ENCODE measurements around the gene XIST.

XIST gene

GRCh38 chrX:73831500-73831899 lies 21.0 kb downstream of the XIST start:
- no peak for TF ChIP-seq CTCF (IDR thresholded peaks at IDR 0.05; ENCODE audit: low read depth, low read length, missing control alignments)
- in situ Hi-C loops (cut with HindIII; ENCODE audit: low sequenced_read_pairs): no loop called here
- no peak for DNase-seq (ENCODE audit: low read depth)
- H3K4me3 ChIP-seq (ENCODE audit: low read depth, low read length): no peak overlapping the region

GRCh38 chrX:73830489-73831414 lies 21.8 kb downstream of the XIST start:
- no peak overlapping the region for H3K4me3 ChIP-seq (ENCODE audit: low read depth, low read length)
- no peak for DNase-seq (ENCODE audit: low read depth)
- in situ Hi-C loops (cut with HindIII; ENCODE audit: low sequenced_read_pairs): no loop called here
- TF ChIP-seq CTCF (IDR thresholded peaks at IDR 0.05; ENCODE audit: low read depth, low read length, missing control alignments): no peak

- TF ChIP-seq CTCF (IDR thresholded peaks at IDR 0.05; ENCODE audit: low read depth, low read length, missing control alignments): no peak
- in situ Hi-C loops (cut with HindIII; ENCODE audit: low sequenced_read_pairs): no loop called here
- no peak for DNase-seq (ENCODE audit: low read depth)
- H3K4me3 ChIP-seq (ENCODE audit: low read depth, low read length): no peak overlapping the region
These were observed 22.5 kb downstream of the XIST start for GRCh38 chrX:73829890-73830466.

GRCh38 chrX:73828080-73828720 lies 24.3 kb downstream of the XIST start:
- in situ Hi-C loops (cut with HindIII; ENCODE audit: low sequenced_read_pairs): no loop called here
- no peak overlapping the region for H3K4me3 ChIP-seq (ENCODE audit: low read depth, low read length)
- no peak for TF ChIP-seq CTCF (IDR thresholded peaks at IDR 0.05; ENCODE audit: low read depth, low read length, missing control alignments)
- no peak for DNase-seq (ENCODE audit: low read depth)

- in situ Hi-C loops (cut with HindIII; ENCODE audit: low sequenced_read_pairs): no loop called here
- no peak for TF ChIP-seq CTCF (IDR thresholded peaks at IDR 0.05; ENCODE audit: low read depth, low read length, missing control alignments)
- no peak overlapping the region for H3K4me3 ChIP-seq (ENCODE audit: low read depth, low read length)
- DNase-seq (ENCODE audit: low read depth): no peak
These were observed 25.1 kb downstream of the XIST start for GRCh38 chrX:73827406-73827805.

GRCh38 chrX:73826996-73827395 lies 25.5 kb downstream of the XIST start:
- in situ Hi-C loops (cut with HindIII; ENCODE audit: low sequenced_read_pairs): no loop called here
- no peak for DNase-seq (ENCODE audit: low read depth)
- no peak overlapping the region for H3K4me3 ChIP-seq (ENCODE audit: low read depth, low read length)
- TF ChIP-seq CTCF (IDR thresholded peaks at IDR 0.05; ENCODE audit: low read depth, low read length, missing control alignments): no peak
